ENCODE measurements around the gene DYSF. TPM values are rescaled to one million over a fixed set of nuclear protein-coding genes. Genes with fewer than 3 reads are reported as not detected.

DYSF gene
- polyA plus RNA-seq, 1 donor from 2014 or later = 0.04 TPM

GRCh38 chr2:71528749-71529148 is 75.4 kb downstream of the DYSF start:
- TF ChIP-seq TAF1 (IDR thresholded peaks at IDR 0.05; ENCODE audit: low read depth) (no peak), CTCF (IDR thresholded peaks at IDR 0.05; ENCODE audit: poor library complexity, severe bottlenecking) (no peak), EZH2 (IDR thresholded peaks at IDR 0.05; ENCODE audit: borderline replicate concordance, insufficient read depth, low read length, poor library complexity, severe bottlenecking) (no peak), SMC3 (conservative IDR thresholded peaks at IDR 0.05; ENCODE audit: poor library complexity) (no peak), POLR2AphosphoS5 (IDR thresholded peaks at IDR 0.05) (no peak), MXI1 (conservative IDR thresholded peaks at IDR 0.05; ENCODE audit: poor library complexity, severe bottlenecking) (no peak), REST (IDR thresholded peaks at IDR 0.05; ENCODE audit: borderline replicate concordance) (no peak), EP300 (conservative IDR thresholded peaks at IDR 0.05; ENCODE audit: poor library complexity, severe bottlenecking) (no peak), RAD21 (conservative IDR thresholded peaks at IDR 0.05) (no peak)
- Histone ChIP-seq H3K36me3 (ENCODE audit: insufficient read depth, low read length) (no peaks in the 10 kb centered on the region), H3K79me2 (replicated peaks; ENCODE audit: insufficient read depth, low read length) (no peaks in the 10 kb centered on the region), H3K4me3 (ENCODE audit: low read length) (no peak overlapping the region), H3K9me3 (ENCODE audit: low read length) (no peaks in the 10 kb centered on the region), H4K20me1 (ENCODE audit: insufficient read depth) (no peaks in the 10 kb centered on the region), H3K9me2 (ENCODE audit: insufficient read depth, low read length) (no peaks in the 10 kb centered on the region), H2AFZ (ENCODE audit: low read depth, low read length) (no peak overlapping the region), H3K9ac (ENCODE audit: low read length) (no peak overlapping the region), H3F3A (ENCODE audit: insufficient read depth, low read length, poor library complexity, severe bottlenecking) (no peaks in the 10 kb centered on the region), H3K27me3 (ENCODE audit: insufficient read depth, low read depth, low read length) (no peaks in the 10 kb centered on the region), H3K27ac (ENCODE audit: low read length) (no peak overlapping the region), H3K4me2 (ENCODE audit: low read length) (no peak overlapping the region)

- no peaks in the 10 kb centered on the region for H3K36me3 ChIP-seq (ENCODE audit: insufficient read depth, low read length)
Observed at GRCh38 chr2:71530211-71530610, 76.8 kb downstream of the DYSF start.

More at GRCh38 chr2:71530211-71530610, 76.8 kb downstream of the DYSF start:
- H3K4me3 ChIP-seq (ENCODE audit: low read length) = no peak overlapping the region
- H3K4me2 ChIP-seq (ENCODE audit: low read length) = no peak overlapping the region
- TF ChIP-seq POLR2AphosphoS5 (IDR thresholded peaks at IDR 0.05) = no peak
- TF ChIP-seq EP300 (conservative IDR thresholded peaks at IDR 0.05; ENCODE audit: poor library complexity, severe bottlenecking) = no peak
- no peak for TF ChIP-seq REST (IDR thresholded peaks at IDR 0.05; ENCODE audit: borderline replicate concordance)
- TF ChIP-seq SMC3 (conservative IDR thresholded peaks at IDR 0.05; ENCODE audit: poor library complexity) = no peak
- no peak for TF ChIP-seq CTCF (IDR thresholded peaks at IDR 0.05; ENCODE audit: poor library complexity, severe bottlenecking)
- no peak for TF ChIP-seq TAF1 (IDR thresholded peaks at IDR 0.05; ENCODE audit: low read depth)
- no peak for TF ChIP-seq MXI1 (conservative IDR thresholded peaks at IDR 0.05; ENCODE audit: poor library complexity, severe bottlenecking)
- no peaks in the 10 kb centered on the region for H3K9me3 ChIP-seq (ENCODE audit: low read length)
- no peak overlapping the region for H3K9ac ChIP-seq (ENCODE audit: low read length)
- H3K27me3 ChIP-seq (ENCODE audit: insufficient read depth, low read depth, low read length) = no peaks in the 10 kb centered on the region
- no peaks in the 10 kb centered on the region for H3K9me2 ChIP-seq (ENCODE audit: insufficient read depth, low read length)
- no peaks in the 10 kb centered on the region for H3K79me2 ChIP-seq (replicated peaks; ENCODE audit: insufficient read depth, low read length)
- H2AFZ ChIP-seq (ENCODE audit: low read depth, low read length) = no peak overlapping the region
- no peaks in the 10 kb centered on the region for H3F3A ChIP-seq (ENCODE audit: insufficient read depth, low read length, poor library complexity, severe bottlenecking)
- H4K20me1 ChIP-seq (ENCODE audit: insufficient read depth) = no peaks in the 10 kb centered on the region
- H3K27ac ChIP-seq (ENCODE audit: low read length) = no peak overlapping the region

Measured in neural cell (in vitro differentiated cells).